HepG2 (cell line): ENCODE measurements around the gene ABHD3. TPM values are rescaled to one million over a fixed set of nuclear protein-coding genes. Genes with fewer than 3 reads are reported as not detected.
A peak's percentile ranks its signal among the peaks of the same experiment; 100 is the strongest.

ENCODE experiments used
- HES4 ChIP-seq: sonication (generic); formaldehyde crosslinking; IDR thresholded peaks from 2 replicates; pipeline ENCODE4 v1.9.0; 2021; ENCODE audit warnings: mild to moderate bottlenecking, missing genetic modification reagents, borderline replicate concordance
- MXD1 ChIP-seq: sonication (generic); formaldehyde crosslinking; IDR thresholded peaks from 2 replicates; pipeline ENCODE4 v1.4.0; 2020; ENCODE audit warnings: mild to moderate bottlenecking, missing genetic modification reagents
- RAD21 ChIP-seq: fragments of 450-650 bp; formaldehyde crosslinking; IDR thresholded peaks from 2 replicates; pipeline ENCODE4 v1.5.0; 2020; ENCODE audit warnings: mild to moderate bottlenecking
- ZNF232 ChIP-seq: sonication (generic); formaldehyde crosslinking; IDR thresholded peaks from 2 replicates; pipeline ENCODE4 v1.4.0; 2020; ENCODE audit warnings: missing genetic modification reagents, borderline replicate concordance
- ZNF432 ChIP-seq: sonication (generic); formaldehyde crosslinking; IDR thresholded peaks from 2 replicates; pipeline ENCODE4 v1.5.0; 2020; ENCODE audit warnings: missing genetic modification reagents, mild to moderate bottlenecking, borderline replicate concordance
- ZNF646 ChIP-seq: sonication (generic); formaldehyde crosslinking; IDR thresholded peaks from 2 replicates; pipeline ENCODE4 v1.9.0; 2021; ENCODE audit warnings: mild to moderate bottlenecking, missing genetic modification reagents
- ZNF850 ChIP-seq: sonication (generic); formaldehyde crosslinking; conservative IDR thresholded peaks from 2 replicates; pipeline ENCODE4 v1.9.0; 2021; ENCODE audit warnings: mild to moderate bottlenecking, missing genetic modification reagents
- polyA plus RNA-seq, 8 experiments: library from polyadenylated mRNA; depleted of rRNA in 3 of 8; stranded (reverse) in 7 of 8; unstranded in 1 of 8; fragments of >200 nt; fragmentation: Illumina TruSeq in 4 of 8; extraction: Trizol in 4 of 8; gene quantifications; 2 replicates each; pipeline versions ENCODE4 v1.2.1 to v1.2.3, GENCODE V29; 2011 to 2016; ENCODE audit warnings: low read depth in 4 of 8, missing spikeins in 1 of 8, mixed read lengths in 1 of 8; ENCODE audit not compliant: insufficient read depth in 1 of 8
- total RNA-seq, 5 experiments: library from RNA; depleted of rRNA; stranded (reverse); fragments of >200 nt; fragmentation: Illumina TruSeq; extraction: Trizol; gene quantifications; 2 replicates each; pipeline ENCODE4 v1.2.3, GENCODE V29; 2016; ENCODE audit warnings: low read depth in 1 of 5
- TF ChIP-seq, protein P1 (sequence below): sonication (generic); formaldehyde crosslinking; IDR thresholded peaks from 2 replicates; pipeline ENCODE4 v1.5.1; 2020; ENCODE audit warnings: mild to moderate bottlenecking, missing genetic modification reagents
- TF ChIP-seq, protein P2 (sequence below): sonication (generic); formaldehyde crosslinking; IDR thresholded peaks from 2 replicates; pipeline ENCODE4 v1.5.0; 2020; ENCODE audit warnings: mild to moderate bottlenecking, missing genetic modification reagents, moderate library complexity

The ABHD3 gene
- total and polyA plus RNA-seq, 2 of the 13 experiments (the other 11 are each of a cell fraction or from before 2014, with no cell fraction given), result 32.1 to 40.2 TPM

- 0 out of 2 replicates have a peak, but pooled peaks have one; percentile 44 for TF ChIP-seq ZNF232
- TF ChIP-seq RAD21 (CRISPR knock-in tag), result 0 out of 2 replicates have a peak, but pooled peaks have one; percentile 16
- TF ChIP-seq ZNF432, result no peak
- peak; percentile 57; the same call in 1 of the 2 replicates for TF ChIP-seq MXD1 (CRISPR knock-in tag)
- no peak for TF ChIP-seq ZNF850 (CRISPR knock-in tag)
- TF ChIP-seq HES4 (CRISPR knock-in tag), result peak; percentile 85
- TF ChIP-seq, protein P1, sequence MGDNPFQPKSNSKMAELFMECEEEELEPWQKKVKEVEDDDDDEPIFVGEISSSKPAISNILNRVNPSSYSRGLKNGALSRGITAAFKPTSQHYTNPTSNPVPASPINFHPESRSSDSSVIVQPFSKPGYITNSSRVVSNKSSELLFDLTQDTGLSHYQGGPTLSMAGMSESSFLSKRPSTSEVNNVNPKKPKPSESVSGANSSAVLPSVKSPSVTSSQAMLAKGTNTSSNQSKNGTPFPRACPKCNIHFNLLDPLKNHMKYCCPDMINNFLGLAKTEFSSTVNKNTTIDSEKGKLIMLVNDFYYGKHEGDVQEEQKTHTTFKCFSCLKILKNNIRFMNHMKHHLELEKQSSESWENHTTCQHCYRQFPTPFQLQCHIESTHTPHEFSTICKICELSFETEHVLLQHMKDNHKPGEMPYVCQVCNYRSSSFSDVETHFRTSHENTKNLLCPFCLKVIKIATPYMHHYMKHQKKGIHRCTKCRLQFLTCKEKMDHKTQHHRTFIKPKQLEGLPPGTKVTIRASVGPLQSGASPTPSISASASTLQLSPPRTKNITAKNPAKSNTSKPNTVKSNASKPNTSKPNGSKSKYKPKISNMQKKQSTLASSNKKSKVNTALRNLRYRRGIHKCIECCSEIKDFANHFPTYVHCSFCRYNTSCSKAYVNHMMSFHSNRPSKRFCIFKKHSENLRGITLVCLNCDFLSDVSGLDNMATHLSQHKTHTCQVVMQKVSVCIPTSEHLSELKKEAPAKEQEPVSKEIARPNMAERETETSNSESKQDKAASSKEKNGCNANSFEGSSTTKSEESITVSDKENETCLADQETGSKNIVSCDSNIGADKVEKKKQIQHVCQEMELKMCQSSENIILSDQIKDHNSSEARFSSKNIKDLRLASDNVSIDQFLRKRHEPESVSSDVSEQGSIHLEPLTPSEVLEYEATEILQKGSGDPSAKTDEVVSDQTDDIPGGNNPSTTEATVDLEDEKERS, result 0 out of 2 replicates have a peak, but pooled peaks have one; percentile 26
- TF ChIP-seq ZNF646, result no peak
- TF ChIP-seq, protein P2, sequence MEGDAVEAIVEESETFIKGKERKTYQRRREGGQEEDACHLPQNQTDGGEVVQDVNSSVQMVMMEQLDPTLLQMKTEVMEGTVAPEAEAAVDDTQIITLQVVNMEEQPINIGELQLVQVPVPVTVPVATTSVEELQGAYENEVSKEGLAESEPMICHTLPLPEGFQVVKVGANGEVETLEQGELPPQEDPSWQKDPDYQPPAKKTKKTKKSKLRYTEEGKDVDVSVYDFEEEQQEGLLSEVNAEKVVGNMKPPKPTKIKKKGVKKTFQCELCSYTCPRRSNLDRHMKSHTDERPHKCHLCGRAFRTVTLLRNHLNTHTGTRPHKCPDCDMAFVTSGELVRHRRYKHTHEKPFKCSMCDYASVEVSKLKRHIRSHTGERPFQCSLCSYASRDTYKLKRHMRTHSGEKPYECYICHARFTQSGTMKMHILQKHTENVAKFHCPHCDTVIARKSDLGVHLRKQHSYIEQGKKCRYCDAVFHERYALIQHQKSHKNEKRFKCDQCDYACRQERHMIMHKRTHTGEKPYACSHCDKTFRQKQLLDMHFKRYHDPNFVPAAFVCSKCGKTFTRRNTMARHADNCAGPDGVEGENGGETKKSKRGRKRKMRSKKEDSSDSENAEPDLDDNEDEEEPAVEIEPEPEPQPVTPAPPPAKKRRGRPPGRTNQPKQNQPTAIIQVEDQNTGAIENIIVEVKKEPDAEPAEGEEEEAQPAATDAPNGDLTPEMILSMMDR (CRISPR knock-in tag), result peak; percentile 42; the same call in 1 of the 2 replicates
These were observed 37.2 kb upstream of the ABHD3 start (continued) for GRCh38 chr18:21741562-21742314.
